GM19455 (cell line): ENCODE measurements around the gene ERCC8.
"Not testable (repeated sequence)": the region's sequence is repeated elsewhere in the genome, so short reads cannot be mapped to it uniquely, and the experiment has no call there.

ENCODE experiments used
- ATAC-seq: cut with Tn5 transposase; IDR thresholded peaks from one replicate; pipeline ENCODE4 v1.9.1; 2021; ENCODE audit not compliant: unreplicated experiment

ERCC8 gene

DNA sequence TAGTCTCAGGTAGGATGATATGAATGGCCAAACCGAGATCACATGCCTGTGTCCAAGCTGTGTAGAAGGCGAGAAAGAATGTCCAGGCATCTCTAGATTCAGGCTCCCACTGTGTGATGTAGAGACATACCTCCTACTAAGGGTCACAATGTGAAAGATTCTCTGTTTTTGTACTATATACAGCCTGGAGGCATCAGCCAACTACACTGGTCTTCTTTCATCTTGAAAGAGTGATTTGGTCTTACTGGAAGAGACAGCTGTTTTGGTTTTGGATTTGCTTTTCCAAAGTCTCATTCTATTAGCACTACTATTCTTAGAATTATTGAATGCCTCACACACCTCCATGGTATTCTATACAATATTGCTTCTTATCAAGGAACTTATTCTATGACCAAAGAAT, 26.4 kb downstream of the ERCC8 start:
- ATAC-seq, result no peak

- no peak for ATAC-seq
These were observed 28.2 kb downstream of the ERCC8 start for GRCh38 chr5:60916646-60917045.

GRCh38 chr5:60903356-60903755, 41.5 kb downstream of the ERCC8 start:
- ATAC-seq, result no peak

DNA sequence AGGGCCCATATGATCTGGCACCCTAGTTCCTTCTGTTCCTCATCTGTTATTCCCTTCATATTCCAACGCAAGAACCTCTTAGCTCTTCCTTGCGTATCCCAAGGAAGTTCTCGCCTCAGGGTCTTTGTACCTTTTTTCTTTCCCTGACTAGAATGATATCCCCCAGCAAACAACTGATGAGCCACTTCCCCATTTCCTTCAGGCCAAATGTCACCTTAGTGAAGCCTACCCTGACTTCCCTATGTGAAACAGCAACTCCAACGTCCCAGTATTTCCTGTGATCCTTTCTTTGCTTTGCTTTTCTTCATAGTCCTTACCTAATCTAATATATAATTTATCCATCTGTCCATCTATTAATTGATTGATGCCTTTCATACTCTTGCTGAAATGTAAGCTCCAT, 47.9 kb downstream of the ERCC8 start:
- ATAC-seq, result no peak

DNA sequence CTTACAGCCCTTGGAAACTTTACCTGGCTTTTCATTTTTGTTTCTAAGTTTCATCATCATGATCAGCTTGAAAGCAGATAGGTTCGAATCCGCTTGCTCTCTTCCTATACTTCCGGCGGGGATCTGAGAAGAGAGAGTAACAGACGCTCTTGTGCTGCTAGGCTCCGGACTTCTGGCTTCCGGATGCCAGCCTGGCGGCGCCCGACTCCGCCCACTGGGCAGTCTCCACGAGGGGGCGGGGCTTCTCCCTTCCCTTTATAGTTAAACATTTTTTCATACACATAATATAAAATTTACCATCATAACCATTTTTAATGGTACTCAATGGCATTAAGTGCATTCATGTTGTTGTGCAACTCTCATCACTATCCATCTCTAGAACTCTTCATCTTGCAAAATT, 51.3 kb downstream of the ERCC8 start:
- no peak for ATAC-seq

GRCh38 chr5:60891667-60892066, 53.2 kb downstream of the ERCC8 start:
- ATAC-seq, result no peak

GRCh38 chr5:60888359-60889061, 56.4 kb downstream of the ERCC8 start:
- no peak for ATAC-seq

GRCh38 chr5:60887746-60888145, 57.1 kb downstream of the ERCC8 start:
- ATAC-seq, result no peak

- ATAC-seq, result no peak
These were observed 57.8 kb downstream of the ERCC8 start for GRCh38 chr5:60887096-60887495.

GRCh38 chr5:60886158-60886557, 58.7 kb downstream of the ERCC8 start:
- no peak for ATAC-seq

DNA sequence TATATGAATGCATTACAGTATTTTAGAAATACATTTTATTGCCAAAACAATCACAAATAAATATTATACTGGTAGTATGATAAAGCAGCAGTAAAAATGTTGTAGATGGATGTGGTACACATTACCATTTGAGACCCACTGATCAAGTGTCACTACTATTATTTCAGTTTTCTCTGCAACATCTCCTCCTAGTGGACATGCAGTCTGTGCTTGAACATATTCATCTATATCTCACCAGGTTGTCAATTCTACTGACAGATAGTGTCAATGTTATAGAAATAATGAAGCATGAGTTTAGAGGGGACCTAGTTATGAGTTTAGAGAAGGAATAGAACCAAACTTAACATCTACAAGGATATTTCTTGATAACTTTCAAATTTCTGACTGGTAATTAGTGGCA, 61.6 kb downstream of the ERCC8 start:
- no peak for ATAC-seq

- no peak for ATAC-seq
These were observed 72.0 kb downstream of the ERCC8 start for GRCh38 chr5:60872892-60873291.

- no peak for ATAC-seq
These were observed 74.0 kb downstream of the ERCC8 start for GRCh38 chr5:60870857-60871256.

GRCh38 chr5:60860572-60860971, 84.3 kb downstream of the ERCC8 start:
- not testable (repeated sequence) for ATAC-seq

DNA sequence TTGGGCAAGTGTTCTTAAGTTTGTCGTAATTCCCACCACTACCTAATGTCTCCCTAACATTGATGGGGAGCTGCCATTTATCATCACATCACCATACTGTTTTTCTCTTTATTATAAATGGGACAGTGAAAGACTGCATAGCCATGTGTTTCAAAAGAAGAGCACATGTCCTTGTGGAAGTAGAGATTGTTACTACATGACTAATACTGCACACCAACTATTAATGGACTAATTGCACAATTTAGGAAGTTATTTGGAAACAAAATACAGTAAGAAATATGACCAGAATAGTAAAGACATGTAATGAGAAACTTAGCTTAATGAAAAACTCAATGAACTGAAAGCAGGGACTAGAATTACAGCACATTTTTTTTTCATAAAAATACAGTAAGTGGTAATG, 88.8 kb downstream of the ERCC8 start:
- ATAC-seq, result no peak

GRCh38 chr5:60852940-60853339, 91.9 kb downstream of the ERCC8 start:
- ATAC-seq, result no peak

DNA sequence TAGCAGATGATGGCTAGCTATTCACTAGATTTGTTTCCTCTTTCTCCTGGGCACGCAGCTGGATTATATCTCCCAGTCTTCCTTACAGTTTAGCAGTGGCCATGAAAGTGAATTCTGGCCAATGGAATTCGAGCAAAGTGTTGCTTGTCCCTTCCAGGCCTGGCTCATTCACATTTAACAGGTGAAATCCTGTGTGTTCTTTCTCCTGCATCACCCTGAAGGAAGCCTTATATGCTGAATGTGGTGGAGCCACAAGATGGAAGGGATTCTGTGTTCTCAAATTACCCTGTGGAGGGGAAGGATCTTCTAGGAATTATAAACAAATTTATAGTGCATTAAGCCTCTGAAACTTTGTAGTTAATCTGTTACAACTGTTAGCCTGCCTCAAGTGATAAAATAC, 92.6 kb downstream of the ERCC8 start:
- no peak for ATAC-seq

GRCh38 chr5:60851626-60852025, 93.2 kb downstream of the ERCC8 start:
- no peak for ATAC-seq

GRCh38 chr5:60846298-60846697, 98.6 kb downstream of the ERCC8 start:
- ATAC-seq, result no peak

DNA sequence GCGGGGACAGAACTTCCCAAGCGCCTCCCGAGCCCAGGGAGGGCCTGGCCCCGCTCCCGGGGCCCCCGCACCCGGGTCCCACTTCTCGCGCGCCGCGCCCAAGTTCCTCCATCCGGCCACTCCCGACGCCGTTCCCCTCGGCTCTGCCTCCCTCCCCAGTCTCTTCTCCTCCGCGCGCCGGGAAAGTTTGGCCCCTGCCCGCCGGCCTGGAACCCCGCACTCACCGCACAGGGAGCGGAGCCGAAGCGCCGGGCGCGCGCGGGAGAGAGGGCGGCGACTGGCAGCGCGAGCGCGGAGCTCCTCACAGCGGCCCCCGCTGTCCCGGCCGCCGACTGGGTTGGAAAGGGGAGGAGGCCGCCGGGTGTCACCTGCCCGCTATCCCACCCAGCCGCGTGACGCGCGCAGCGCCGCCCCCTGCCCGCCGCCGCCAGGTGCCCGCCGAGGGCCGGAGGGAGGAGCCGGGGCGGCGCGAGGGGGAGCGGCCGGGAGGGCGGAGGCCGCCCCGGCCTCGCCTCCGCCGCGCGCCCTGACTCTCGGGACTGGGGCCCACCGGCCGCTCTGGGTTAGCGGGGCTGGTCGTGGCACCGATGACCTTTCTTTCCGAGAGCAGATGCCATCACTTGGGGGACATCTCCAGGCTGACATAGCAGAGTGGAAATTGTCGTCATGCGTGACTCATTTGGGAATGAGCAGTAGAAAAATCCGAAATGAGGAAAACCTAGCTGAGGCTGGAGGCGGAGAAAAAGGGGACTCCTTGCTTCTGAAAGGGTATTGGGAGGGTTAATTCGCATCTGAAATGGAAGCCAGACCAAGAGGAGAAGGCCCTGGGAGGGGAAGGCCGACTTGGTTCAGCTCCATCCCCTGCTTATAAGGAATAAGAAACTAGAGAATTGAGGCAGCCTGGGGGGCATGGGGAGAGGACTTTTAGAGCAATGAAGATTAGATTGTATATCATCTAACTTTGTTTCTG, 100.6 kb downstream of the ERCC8 start, which contains the start of gene ELOVL7:
ELOVL7 (minus strand) TSS at position 334 of the 970 bp plus-strand sequence. CDS start 56,872 bp downstream, outside the sequence.
- peak; percentile 93 for ATAC-seq

- peak; percentile 40 for ATAC-seq
These were observed 101.4 kb downstream of the ERCC8 start for GRCh38 chr5:60843386-60843935.
